ENCODE measurements around the gene KLHL29. TPM values are rescaled to one million over a fixed set of nuclear protein-coding genes. Genes with fewer than 3 reads are reported as not detected.

The KLHL29 gene
- total RNA-seq, 1 experiment from 2014 or later: 12.2 TPM

GRCh38 chr2:23703583-23704385, 318.8 kb downstream of the KLHL29 start:
- Histone ChIP-seq H3K4me3 (ENCODE audit: low read depth, low read length, poor library complexity, severe bottlenecking) (no peak overlapping the region), H3K9me3 (ENCODE audit: low read depth, low read length, poor library complexity, severe bottlenecking) (peaks cover 6% of the 10 kb centered on the region), H3K4me1 (ENCODE audit: insufficient read depth, low read length, poor library complexity, severe bottlenecking) (peaks cover 7% of the 10 kb centered on the region), H3K27me3 (replicated peaks; ENCODE audit: insufficient read depth, low read depth, low read length, poor library complexity) (no peaks in the 10 kb centered on the region), H3K27ac (ENCODE audit: low read depth, low read length, poor library complexity, severe bottlenecking) (no peak overlapping the region), H3K36me3 (ENCODE audit: insufficient read depth, low read length, poor library complexity, severe bottlenecking) (peaks cover 5% of the 10 kb centered on the region)
- no peak for TF ChIP-seq CTCF (conservative IDR thresholded peaks at IDR 0.05; ENCODE audit: low read depth, low read length)
- TF ChIP-seq EZH2 (IDR thresholded peaks at IDR 0.05; ENCODE audit: borderline replicate concordance, low read depth, low read length, poor library complexity, severe bottlenecking): no peak
- no peak for DNase-seq (ENCODE audit: low spot score)
- POLR2A ChIA-PET (ENCODE audit: low non-redundant PET): no interaction called here
- CTCF ChIA-PET: no interaction called here
- BruUV-seq (replicated peaks): no TSS peak
- intact Hi-C loops (cut with micrococcal nuclease; ENCODE audit: unreplicated experiment): no loop called here

DNA sequence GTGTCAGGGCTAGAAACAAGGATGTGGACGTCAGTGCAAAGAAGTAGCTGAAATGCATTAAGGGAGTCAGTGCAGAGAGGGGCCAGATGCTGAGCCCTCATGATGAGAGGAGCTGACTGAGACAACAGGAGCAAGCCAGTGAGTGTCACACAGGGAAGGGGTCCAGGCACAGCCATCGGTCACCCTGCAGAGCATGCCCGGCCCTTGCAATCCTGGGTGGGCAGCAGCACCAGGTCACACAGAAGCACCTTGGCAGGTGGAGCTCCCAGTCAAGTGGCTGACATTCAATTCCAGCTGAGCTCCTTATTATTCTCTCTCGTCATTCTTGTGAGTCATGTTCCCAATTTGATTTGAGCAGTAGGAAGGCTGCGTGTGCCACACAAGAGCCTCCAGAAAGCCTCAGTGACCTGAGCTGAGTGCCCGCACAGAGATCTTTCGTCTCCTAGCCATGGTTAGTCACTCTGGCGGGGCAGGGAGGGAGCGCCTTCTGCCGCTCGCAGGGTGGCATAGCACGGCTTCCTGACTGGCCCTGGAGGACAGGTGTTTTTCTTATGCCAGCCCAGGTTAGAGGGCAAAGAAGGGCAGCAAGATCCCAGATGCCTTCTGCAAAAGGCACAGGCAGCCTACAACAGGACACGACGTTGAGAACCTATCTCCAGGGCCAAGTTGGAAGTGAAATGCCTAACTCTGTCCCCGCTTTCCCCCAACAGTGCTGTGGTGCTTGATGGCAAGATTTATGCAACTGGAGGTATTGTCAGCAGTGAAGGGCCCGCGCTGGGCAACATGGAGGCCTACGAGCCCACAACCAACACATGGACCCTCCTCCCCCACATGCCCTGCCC, 321.0 kb downstream of the KLHL29 start:
- Histone ChIP-seq H3K27ac (ENCODE audit: low read depth, low read length, poor library complexity, severe bottlenecking) (no peak overlapping the region), H3K27me3 (replicated peaks; ENCODE audit: insufficient read depth, low read depth, low read length, poor library complexity) (no peaks in the 10 kb centered on the region), H3K36me3 (ENCODE audit: insufficient read depth, low read length, poor library complexity, severe bottlenecking) (no peaks in the 10 kb centered on the region), H3K9me3 (ENCODE audit: low read depth, low read length, poor library complexity, severe bottlenecking) (no peaks in the 10 kb centered on the region), H3K4me3 (ENCODE audit: low read depth, low read length, poor library complexity, severe bottlenecking) (no peak overlapping the region), H3K4me1 (ENCODE audit: insufficient read depth, low read length, poor library complexity, severe bottlenecking) (no peaks in the 10 kb centered on the region)
- CTCF ChIA-PET: no interaction called here
- no TSS peak for BruUV-seq (replicated peaks)
- intact Hi-C loops (cut with micrococcal nuclease; ENCODE audit: unreplicated experiment): no loop called here
- TF ChIP-seq CTCF (conservative IDR thresholded peaks at IDR 0.05; ENCODE audit: low read depth, low read length): no peak
- no peak for TF ChIP-seq EZH2 (IDR thresholded peaks at IDR 0.05; ENCODE audit: borderline replicate concordance, low read depth, low read length, poor library complexity, severe bottlenecking)
- no peak for DNase-seq (ENCODE audit: low spot score)
- POLR2A ChIA-PET (ENCODE audit: low non-redundant PET): interaction anchor here (0.6 kb wide), 1 partner anchor 13 kb away, joined by 3 read pairs; no protein-coding TSS in a partner anchor

- BruUV-seq (replicated peaks): no TSS peak
- H3K4me1 ChIP-seq (ENCODE audit: insufficient read depth, low read length, poor library complexity, severe bottlenecking): no peaks in the 10 kb centered on the region
- H3K4me3 ChIP-seq (ENCODE audit: low read depth, low read length, poor library complexity, severe bottlenecking): no peak overlapping the region
- intact Hi-C loops (cut with micrococcal nuclease; ENCODE audit: unreplicated experiment): no loop called here
- ChIA-PET POLR2A (ENCODE audit: low non-redundant PET) (no interaction called here), CTCF (no interaction called here)
- DNase-seq (ENCODE audit: low spot score): no peak
- no peaks in the 10 kb centered on the region for H3K36me3 ChIP-seq (ENCODE audit: insufficient read depth, low read length, poor library complexity, severe bottlenecking)
- TF ChIP-seq CTCF (conservative IDR thresholded peaks at IDR 0.05; ENCODE audit: low read depth, low read length) (no peak), EZH2 (IDR thresholded peaks at IDR 0.05; ENCODE audit: borderline replicate concordance, low read depth, low read length, poor library complexity, severe bottlenecking) (no peak)
- no peaks in the 10 kb centered on the region for H3K27me3 ChIP-seq (replicated peaks; ENCODE audit: insufficient read depth, low read depth, low read length, poor library complexity)
- no peak overlapping the region for H3K27ac ChIP-seq (ENCODE audit: low read depth, low read length, poor library complexity, severe bottlenecking)
- no peaks in the 10 kb centered on the region for H3K9me3 ChIP-seq (ENCODE audit: low read depth, low read length, poor library complexity, severe bottlenecking)
Observed at GRCh38 chr2:23706613-23707078, 321.7 kb downstream of the KLHL29 start.
